Endothelial cell of umbilical vein (primary cell): ENCODE data around the gene STK11IP. TPM values are rescaled to one million over a fixed set of nuclear protein-coding genes. Genes with fewer than 3 reads are reported as not detected.

ENCODE experiments used
- BruUV-seq: library from RNA; stranded (reverse); fragments of 400-500 nt; replicated peaks from 2 replicates; lab custom pipeline; 2021; lab: Mats Ljungman, UMichigan
- CTCF ChIA-PET: fragments of 300-600, 350-600 bp; sonication (Branson Sonifier 250); formaldehyde crosslinking; loops from one replicate; lab custom pipeline; 2021; ENCODE audit warnings: antibody characterized with exemption, inconsistent platforms; lab: Charles Lee
- POLR2A ChIA-PET: fragments of 300-600, 350-600 bp; sonication (Branson Sonifier 250); formaldehyde crosslinking; loops from one replicate; lab custom pipeline; 2021; ENCODE audit warnings: antibody characterized with exemption, inconsistent platforms; lab: Charles Lee
- DNase-seq: peaks from one replicate; pipeline ENCODE4 v3.0.0-alpha.2; 2011; ENCODE audit warnings: low read depth, low spot score
- FAIRE-seq: peaks from 2 replicates; lab custom pipeline; 2011; peaks lifted over from hg19 to GRCh38; lab: Jason Lieb, UNC
- H2AFZ ChIP-seq: 2 replicates; pipeline ENCODE4 v1.6.0; 2012; ENCODE audit warnings: low read depth, low read length, control low read depth, inconsistent platforms
- H3K27ac ChIP-seq: 2 replicates; pipeline ENCODE4 v1.5.1; 2011; ENCODE audit warnings: low read depth, mild to moderate bottlenecking, control low read depth, low read length, moderate library complexity; ENCODE audit not compliant: insufficient read depth
- H3K27me3 ChIP-seq, 2 experiments: 2 replicates each; pipeline versions ENCODE4 v1.6.0 to v1.6.1; 2011; ENCODE audit warnings: low read length in 2 of 2, mixed read lengths in 1 of 2; ENCODE audit not compliant: control insufficient read depth in 2 of 2, insufficient read depth in 2 of 2
- H3K36me3 ChIP-seq, 2 experiments: 2 replicates in 1 of 2; 3 replicates in 1 of 2; pipeline ENCODE4 v1.5.1; 2011; ENCODE audit warnings: low read length in 2 of 2, mild to moderate bottlenecking in 1 of 2, moderate library complexity in 1 of 2; ENCODE audit not compliant: control insufficient read depth in 2 of 2, insufficient read depth in 2 of 2; ENCODE audit errors: extremely low read depth in 1 of 2
- H3K4me1 ChIP-seq: 3 replicates; pipeline ENCODE4 v1.5.1; 2011; ENCODE audit warnings: mild to moderate bottlenecking, low read length; ENCODE audit not compliant: control insufficient read depth, insufficient read depth; ENCODE audit errors: extremely low read depth
- H3K4me2 ChIP-seq: 2 replicates; pipeline ENCODE4 v1.6.1; 2011; ENCODE audit warnings: low read length, control low read depth, mixed read lengths; ENCODE audit not compliant: insufficient read depth
- H3K4me3 ChIP-seq, 3 experiments: fragments of 200-600 bp in 1 of 3; sonication (generic), shearing (Covaris generic) in 1 of 3; replicated peaks in 1 of 3; 2 replicates each; pipeline ENCODE4 v1.5.1; 2011 to 2016; ENCODE audit warnings: control low read depth in 3 of 3, low read length in 3 of 3, mild to moderate bottlenecking in 2 of 3, inconsistent platforms in 1 of 3, low read depth in 1 of 3, moderate library complexity in 1 of 3; ENCODE audit not compliant: insufficient read depth in 1 of 3
- H3K79me2 ChIP-seq: 2 replicates; pipeline ENCODE4 v1.6.0; 2012; ENCODE audit warnings: low read length, inconsistent platforms; ENCODE audit not compliant: control insufficient read depth, insufficient read depth
- H3K9ac ChIP-seq: replicated peaks from 2 replicates; pipeline ENCODE3; 2011; ENCODE audit warnings: low read length, control low read depth; ENCODE audit not compliant: insufficient read depth; ENCODE audit errors: extremely low read depth
- H3K9me1 ChIP-seq: replicated peaks from 3 replicates; pipeline ENCODE4 v1.6.0; 2011; ENCODE audit warnings: mild to moderate bottlenecking, low read length; ENCODE audit not compliant: control insufficient read depth, insufficient read depth; ENCODE audit errors: extremely low read depth
- H3K9me3 ChIP-seq: replicated peaks from 2 replicates; pipeline ENCODE4 v1.5.1; 2012; ENCODE audit warnings: low read length, inconsistent platforms; ENCODE audit not compliant: control insufficient read depth, insufficient read depth
- H4K20me1 ChIP-seq: replicated peaks from 2 replicates; pipeline ENCODE3; 2011; ENCODE audit warnings: mild to moderate bottlenecking, low read length; ENCODE audit not compliant: control insufficient read depth, insufficient read depth; ENCODE audit errors: extremely low read depth
- EZH2 ChIP-seq: IDR thresholded peaks from 2 replicates; pipeline ENCODE4 v1.6.1; 2012; ENCODE audit warnings: borderline replicate concordance, low read depth, mild to moderate bottlenecking, moderate library complexity, low read length, inconsistent platforms; ENCODE audit not compliant: severe bottlenecking
- FOS ChIP-seq: IDR thresholded peaks from 2 replicates; pipeline ENCODE4 v1.6.1; 2011; ENCODE audit warnings: mild to moderate bottlenecking, low read length, moderate library complexity, borderline replicate concordance; ENCODE audit not compliant: insufficient read depth
- GATA2 ChIP-seq: IDR thresholded peaks from 2 replicates; pipeline ENCODE4 v1.7.0; 2011; ENCODE audit warnings: low read depth, mild to moderate bottlenecking, moderate library complexity, mixed read lengths, low read length; ENCODE audit not compliant: insufficient read length, insufficient read depth
- JUN ChIP-seq: IDR thresholded peaks from 2 replicates; pipeline ENCODE4 v1.6.1; 2011; ENCODE audit warnings: borderline replicate concordance, low read depth; ENCODE audit not compliant: insufficient read length, insufficient read depth
- MYC ChIP-seq: IDR thresholded peaks from one replicate; pipeline ENCODE4 v1.6.1; 2011; ENCODE audit warnings: mild to moderate bottlenecking, low read depth, low read length
- POLR2A ChIP-seq: IDR thresholded peaks from 2 replicates; pipeline ENCODE4 v1.6.1; 2012; ENCODE audit warnings: low read depth, mild to moderate bottlenecking, control low read depth, low read length
- POLR2AphosphoS5 ChIP-seq: IDR thresholded peaks from 2 replicates; pipeline ENCODE4 v1.6.1; 2012; ENCODE audit warnings: low read depth, mild to moderate bottlenecking, control low read depth, low read length, moderate library complexity; ENCODE audit not compliant: insufficient read depth
- dilution Hi-C: fragments of 300-500 bp; cut with MboI; formaldehyde crosslinking; loops from one replicate; pipeline ENCODE4 v1.15.0; 2019; ENCODE audit warnings: low sequenced_read_pairs; ENCODE audit not compliant: extremely low pct_ligation_motif_present
- intact Hi-C: fragments of 100-400 bp; cut with micrococcal nuclease; formaldehyde crosslinking; loops from one replicate; pipeline ENCODE4 v1.10.0; 2022
- polyA plus RNA-seq, 4 experiments: library from polyadenylated mRNA; depleted of rRNA in 3 of 4; stranded (reverse) in 3 of 4; unstranded in 1 of 4; fragments of >200 nt; gene quantifications; 2 replicates each; pipeline versions ENCODE4 v1.2.1 to v1.2.3, GENCODE V29; 2011 to 2012; ENCODE audit warnings: missing spikeins in 1 of 4
- total RNA-seq: library from RNA; stranded (reverse); gene quantifications from 2 replicates; pipeline ENCODE4 v1.2.3, GENCODE V29; 2021
- TF ChIP-seq, protein P1 (sequence below): IDR thresholded peaks from 2 replicates; pipeline ENCODE4 v1.6.1; 2011; ENCODE audit not compliant: insufficient read depth, insufficient read length
- TF ChIP-seq, protein P2 (sequence below), 2 donors: IDR thresholded peaks; 1 replicate in 1 of 2; 2 replicates in 1 of 2; pipeline ENCODE4 v1.5.1; 2011; ENCODE audit warnings: low read length in 2 of 2, mild to moderate bottlenecking in 2 of 2, moderate library complexity in 2 of 2, control low read depth in 1 of 2, inconsistent platforms in 1 of 2, low read depth in 1 of 2; ENCODE audit not compliant: insufficient read depth in 1 of 2; ENCODE audit errors: extremely low read depth in 1 of 2

The STK11IP gene
- total and polyA plus RNA-seq, 2 donors (not counting 3 experiments of a cell fraction or from before 2014, with no cell fraction given), result 17.7 to 19.2 TPM

DNA sequence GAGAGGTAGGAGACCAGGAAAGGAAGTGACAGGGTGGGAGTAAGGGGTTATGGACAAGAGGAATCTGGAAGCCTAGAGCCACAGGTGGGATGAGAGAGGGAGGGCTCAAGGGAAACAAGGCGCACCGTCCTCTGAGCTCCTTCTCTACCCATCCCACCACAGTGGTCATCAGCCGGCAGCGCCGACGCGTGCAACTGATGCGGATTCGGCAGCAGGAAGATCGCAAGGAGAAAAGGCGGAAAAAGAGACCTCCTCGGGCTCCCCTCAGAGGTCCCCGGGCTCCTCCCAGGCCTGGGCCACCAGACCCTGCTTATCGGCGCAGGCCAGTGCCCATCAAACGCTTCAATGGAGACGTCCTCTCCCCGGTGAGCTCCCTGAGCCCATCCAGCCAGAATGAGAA, 48.7 kb upstream of the STK11IP start:
- no peaks in the 10 kb centered on the region for H3K9me3 ChIP-seq
- BruUV-seq, result no TSS peak
- ChIA-PET POLR2A (no interaction called here), CTCF (interaction anchor here (1.0 to 2.9 kb wide), 4 partner anchors 8 to 53 kb away, joined by 4 to 14 read pairs (median 4); a partner anchor contains a TSS)
- DNase-seq (no peak), FAIRE-seq (no peak)
- no peaks in the 10 kb centered on the region for H3K4me1 ChIP-seq
- H3K79me2 ChIP-seq, result no peaks in the 10 kb centered on the region
- H2AFZ ChIP-seq, result no peak overlapping the region
- H3K36me3 ChIP-seq, result no peaks in the 10 kb centered on the region
- peaks cover 30 to 31% of the 10 kb centered on the region in 2 experiments for H3K27me3 ChIP-seq
- no peaks in the 10 kb centered on the region for H3K9me1 ChIP-seq
- no peak overlapping the region for H3K9ac ChIP-seq
- no peaks in the 10 kb centered on the region for H4K20me1 ChIP-seq
- no peak overlapping the region for H3K4me3 ChIP-seq
- H3K4me2 ChIP-seq, result no peak overlapping the region
- TF ChIP-seq EZH2 (no peak), JUN (no peak), POLR2AphosphoS5 (no peak), FOS (no peak), POLR2A (no peak), MYC (no peak), GATA2 (no peak)
- TF ChIP-seq, protein P1, sequence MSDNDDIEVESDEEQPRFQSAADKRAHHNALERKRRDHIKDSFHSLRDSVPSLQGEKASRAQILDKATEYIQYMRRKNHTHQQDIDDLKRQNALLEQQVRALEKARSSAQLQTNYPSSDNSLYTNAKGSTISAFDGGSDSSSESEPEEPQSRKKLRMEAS, result no peak
- TF ChIP-seq, protein P2, sequence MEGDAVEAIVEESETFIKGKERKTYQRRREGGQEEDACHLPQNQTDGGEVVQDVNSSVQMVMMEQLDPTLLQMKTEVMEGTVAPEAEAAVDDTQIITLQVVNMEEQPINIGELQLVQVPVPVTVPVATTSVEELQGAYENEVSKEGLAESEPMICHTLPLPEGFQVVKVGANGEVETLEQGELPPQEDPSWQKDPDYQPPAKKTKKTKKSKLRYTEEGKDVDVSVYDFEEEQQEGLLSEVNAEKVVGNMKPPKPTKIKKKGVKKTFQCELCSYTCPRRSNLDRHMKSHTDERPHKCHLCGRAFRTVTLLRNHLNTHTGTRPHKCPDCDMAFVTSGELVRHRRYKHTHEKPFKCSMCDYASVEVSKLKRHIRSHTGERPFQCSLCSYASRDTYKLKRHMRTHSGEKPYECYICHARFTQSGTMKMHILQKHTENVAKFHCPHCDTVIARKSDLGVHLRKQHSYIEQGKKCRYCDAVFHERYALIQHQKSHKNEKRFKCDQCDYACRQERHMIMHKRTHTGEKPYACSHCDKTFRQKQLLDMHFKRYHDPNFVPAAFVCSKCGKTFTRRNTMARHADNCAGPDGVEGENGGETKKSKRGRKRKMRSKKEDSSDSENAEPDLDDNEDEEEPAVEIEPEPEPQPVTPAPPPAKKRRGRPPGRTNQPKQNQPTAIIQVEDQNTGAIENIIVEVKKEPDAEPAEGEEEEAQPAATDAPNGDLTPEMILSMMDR (IDR thresholded peaks at IDR 0.05; ENCODE audit: extremely low read depth in 1 of 2, insufficient read depth in 1 of 2, low read depth in 1 of 2, low read length in 2 of 2), result no peak
- intact Hi-C loops (no loop called here), dilution Hi-C loops (no loop called here)
- no peak overlapping the region for H3K27ac ChIP-seq
